H9 (cell line): ENCODE measurements around the gene AFF4. TPM values are rescaled to one million over a fixed set of nuclear protein-coding genes. Genes with fewer than 3 reads are reported as not detected.

ENCODE experiments used
- DNase-seq: peaks from one replicate; pipeline ENCODE4 v3.0.0-alpha.2; 2017
- H2AFZ ChIP-seq: one replicate; pipeline ENCODE4 v1.6.1; 2013; ENCODE audit warnings: mild to moderate bottlenecking, low read length, control low read depth, moderate library complexity
- H2AK5ac ChIP-seq: 2 replicates; pipeline ENCODE4 v1.6.1; 2013; ENCODE audit warnings: low read length, control low read depth, mixed read lengths; ENCODE audit not compliant: insufficient read length
- H2BK120ac ChIP-seq: one replicate; pipeline ENCODE4 v1.6.1; 2013; ENCODE audit warnings: low read depth, mild to moderate bottlenecking, low read length, control low read depth, inconsistent platforms; ENCODE audit not compliant: poor library complexity, severe bottlenecking
- H2BK12ac ChIP-seq: 2 replicates; pipeline ENCODE4 v1.6.1; 2013; ENCODE audit warnings: low read length, control low read depth, mixed read lengths, low read depth; ENCODE audit not compliant: insufficient read length
- H2BK15ac ChIP-seq: 2 replicates; pipeline ENCODE4 v1.6.1; 2013; ENCODE audit warnings: low read depth, low read length, control low read depth
- H2BK20ac ChIP-seq: one replicate; pipeline ENCODE4 v1.6.1; 2013; ENCODE audit warnings: low read depth, mild to moderate bottlenecking, low read length, control low read depth, inconsistent platforms; ENCODE audit not compliant: poor library complexity, severe bottlenecking
- H2BK5ac ChIP-seq: 2 replicates; pipeline ENCODE4 v1.6.1; 2013; ENCODE audit warnings: low read length, control low read depth, mixed read lengths; ENCODE audit not compliant: insufficient read length
- H3K14ac ChIP-seq: 2 replicates; pipeline ENCODE4 v1.6.1; 2013; ENCODE audit warnings: low read length, control low read depth; ENCODE audit not compliant: insufficient read depth
- H3K18ac ChIP-seq: 2 replicates; pipeline ENCODE4 v1.6.1; 2013; ENCODE audit warnings: low read depth, mild to moderate bottlenecking, mixed read lengths, low read length, control low read depth; ENCODE audit not compliant: insufficient read length
- H3K23ac ChIP-seq: 2 replicates; pipeline ENCODE4 v1.6.1; 2013; ENCODE audit warnings: low read length, control low read depth, mixed read lengths, low read depth; ENCODE audit not compliant: insufficient read length
- H3K23me2 ChIP-seq: 2 replicates; pipeline ENCODE4 v1.6.1; 2013; ENCODE audit warnings: low read depth, mild to moderate bottlenecking, mixed read lengths, low read length, control low read depth; ENCODE audit not compliant: insufficient read length, poor library complexity, severe bottlenecking
- H3K27ac ChIP-seq: 2 replicates; pipeline ENCODE4 v1.5.1; 2013; ENCODE audit warnings: low read length, control low read depth, mixed read lengths, low read depth; ENCODE audit not compliant: insufficient read length
- H3K27me3 ChIP-seq: 2 replicates; pipeline ENCODE4 v1.6.1; 2013; ENCODE audit warnings: low read length, control low read depth, inconsistent platforms; ENCODE audit not compliant: insufficient read depth
- H3K4ac ChIP-seq: 2 replicates; pipeline ENCODE4 v1.6.1; 2013; ENCODE audit warnings: low read depth, mild to moderate bottlenecking, control low read depth, inconsistent platforms, low read length, moderate library complexity
- H3K4me1 ChIP-seq: 2 replicates; pipeline ENCODE4 v1.6.1; 2013; ENCODE audit warnings: low read length, control low read depth, inconsistent platforms; ENCODE audit not compliant: insufficient read depth
- H3K4me2 ChIP-seq: 2 replicates; pipeline ENCODE4 v1.6.1; 2013; ENCODE audit warnings: low read length, control low read depth, mixed read lengths; ENCODE audit not compliant: insufficient read length, insufficient read depth
- H3K56ac ChIP-seq: 2 replicates; pipeline ENCODE4 v1.6.1; 2013; ENCODE audit warnings: low read depth, mild to moderate bottlenecking, mixed read lengths, low read length, control low read depth; ENCODE audit not compliant: insufficient read length
- H3K79me1 ChIP-seq: 2 replicates; pipeline ENCODE4 v1.6.1; 2013; ENCODE audit warnings: low read depth, mild to moderate bottlenecking, moderate library complexity, low read length, control low read depth, inconsistent platforms; ENCODE audit not compliant: insufficient read depth, poor library complexity, severe bottlenecking
- H3K79me2 ChIP-seq: 2 replicates; pipeline ENCODE4 v1.6.1; 2013; ENCODE audit warnings: low read length, control low read depth, inconsistent platforms; ENCODE audit not compliant: insufficient read depth
- H3K9ac ChIP-seq: 2 replicates; pipeline ENCODE4 v1.6.1; 2013; ENCODE audit warnings: low read length, control low read depth, mixed read lengths; ENCODE audit not compliant: insufficient read length; ENCODE audit errors: extremely low read depth
- H3K9me3 ChIP-seq: one replicate; pipeline ENCODE4 v1.6.1; 2013; ENCODE audit warnings: low read depth, low read length, inconsistent platforms; ENCODE audit not compliant: control insufficient read depth
- H3T11ph ChIP-seq: one replicate; pipeline ENCODE4 v1.6.1; 2013; ENCODE audit warnings: mild to moderate bottlenecking, low read length, control low read depth, inconsistent platforms
- H4K20me1 ChIP-seq: one replicate; pipeline ENCODE4 v1.6.1; 2013; ENCODE audit not compliant: control insufficient read depth, insufficient read length, insufficient read depth
- H4K5ac ChIP-seq: 2 replicates; pipeline ENCODE4 v1.6.1; 2013; ENCODE audit warnings: low read depth, mild to moderate bottlenecking, mixed read lengths, low read length, control low read depth; ENCODE audit not compliant: insufficient read length
- H4K8ac ChIP-seq: replicated peaks from 2 replicates; pipeline ENCODE4 v1.6.1; 2013; ENCODE audit warnings: low read length, control low read depth, mixed read lengths, low read depth; ENCODE audit not compliant: insufficient read length
- H4K91ac ChIP-seq: 2 replicates; pipeline ENCODE4 v1.6.1; 2013; ENCODE audit warnings: low read depth, mild to moderate bottlenecking, moderate library complexity, mixed read lengths, low read length, control low read depth; ENCODE audit not compliant: insufficient read length
- H3K27ac Mint-ChIP-seq, 3 experiments: 2 replicates in 2 of 3; 3 replicates in 1 of 3; pipeline ENCODE4 v1.8.0; 2020 to 2021; ENCODE audit warnings: mixed read lengths in 3 of 3, mild to moderate bottlenecking in 1 of 3, moderate library complexity in 1 of 3
- H3K27me3 Mint-ChIP-seq: 2 replicates; pipeline ENCODE4 v1.8.0; 2021; ENCODE audit warnings: low read depth, mild to moderate bottlenecking, moderate library complexity, mixed read lengths
- H3K36me3 Mint-ChIP-seq, 3 experiments: 2 replicates in 2 of 3; 3 replicates in 1 of 3; pipeline ENCODE4 v1.8.0; 2020 to 2021; ENCODE audit warnings: low read depth in 3 of 3, mixed read lengths in 3 of 3; ENCODE audit not compliant: insufficient read depth in 1 of 3
- H3K4me1 Mint-ChIP-seq, 2 experiments: 2 replicates each; pipeline ENCODE4 v1.8.0; 2020; ENCODE audit warnings: mixed read lengths in 2 of 2
- H3K4me3 Mint-ChIP-seq, 2 experiments: 2 replicates in 1 of 2; 3 replicates in 1 of 2; pipeline ENCODE4 v1.8.0; 2020 to 2021; ENCODE audit warnings: mild to moderate bottlenecking in 2 of 2, mixed read lengths in 2 of 2, moderate library complexity in 1 of 2
- H3K9me3 Mint-ChIP-seq, 2 experiments: 2 replicates in 1 of 2; 3 replicates in 1 of 2; pipeline ENCODE4 v1.8.0; 2020; ENCODE audit warnings: mild to moderate bottlenecking in 2 of 2, mixed read lengths in 2 of 2, moderate library complexity in 1 of 2
- WGBS: extraction: QIAGEN DNeasy Blood & Tissue Kit; methylation state at CpG from one replicate; pipeline ENCODE4 v1.1.7; 2013; ENCODE audit warnings: missing lambda C conversion rate, low lambda C conversion rate, mixed read lengths; ENCODE audit not compliant: insufficient read length; ENCODE audit errors: extremely low coverage; 5-methylcytosine and 5-hydroxymethylcytosine counted together
- total RNA-seq: library from RNA; stranded (reverse); gene quantifications from 2 replicates; pipeline ENCODE4 v1.2.1, GENCODE V29; 2021
- TF ChIP-seq, protein P1 (sequence below): fragments of 200-600 bp; sonication (generic); conservative IDR thresholded peaks from 3 replicates; pipeline ENCODE4 v1.8.0; 2021; ENCODE audit warnings: antibody characterized with exemption, mild to moderate bottlenecking

Gene AFF4
- total RNA-seq, 1 experiment from 2014 or later: 73.2 TPM

DNA sequence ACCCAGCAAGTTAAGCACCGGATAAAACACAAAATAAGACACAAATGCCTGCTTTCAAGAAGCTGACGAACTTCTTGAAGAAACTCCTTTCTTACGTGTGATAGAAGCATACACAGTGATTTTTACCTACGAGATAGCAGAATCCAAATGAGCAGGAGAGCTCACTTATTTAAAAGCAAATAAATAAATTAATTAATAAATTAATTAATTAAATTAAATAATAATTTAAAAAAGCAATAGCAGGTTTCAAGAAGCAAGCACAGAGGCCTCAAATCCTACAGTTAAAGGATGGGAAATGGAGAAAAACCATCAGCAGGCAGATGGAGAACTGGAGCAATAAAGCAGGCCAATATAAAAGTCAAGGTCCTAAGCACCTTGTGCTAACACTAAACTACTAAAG, 72.6 kb downstream of the AFF4 start:
- H3K27ac ChIP-seq: no peak overlapping the region
- no peak overlapping the region for H3K23ac ChIP-seq
- no peak overlapping the region for H2BK12ac ChIP-seq
- H3K9ac ChIP-seq: no peak overlapping the region
- Mint-ChIP-seq H3K4me3 (no peak overlapping the region), H3K9me3 (no peaks in the 10 kb centered on the region), H3K36me3 (peaks cover 35 to 77% (median 75%) of the 10 kb centered on the region in 3 experiments; a peak in 6 of 7 replicates), H3K27ac (no peak overlapping the region), H3K4me1 (no peaks in the 10 kb centered on the region), H3K27me3 (no peaks in the 10 kb centered on the region)
- H3K14ac ChIP-seq: no peak overlapping the region
- no peak for DNase-seq
- no peak overlapping the region for H3T11ph ChIP-seq
- H3K4me1 ChIP-seq: no peaks in the 10 kb centered on the region
- no peak overlapping the region for H3K18ac ChIP-seq
- TF ChIP-seq, protein P1, sequence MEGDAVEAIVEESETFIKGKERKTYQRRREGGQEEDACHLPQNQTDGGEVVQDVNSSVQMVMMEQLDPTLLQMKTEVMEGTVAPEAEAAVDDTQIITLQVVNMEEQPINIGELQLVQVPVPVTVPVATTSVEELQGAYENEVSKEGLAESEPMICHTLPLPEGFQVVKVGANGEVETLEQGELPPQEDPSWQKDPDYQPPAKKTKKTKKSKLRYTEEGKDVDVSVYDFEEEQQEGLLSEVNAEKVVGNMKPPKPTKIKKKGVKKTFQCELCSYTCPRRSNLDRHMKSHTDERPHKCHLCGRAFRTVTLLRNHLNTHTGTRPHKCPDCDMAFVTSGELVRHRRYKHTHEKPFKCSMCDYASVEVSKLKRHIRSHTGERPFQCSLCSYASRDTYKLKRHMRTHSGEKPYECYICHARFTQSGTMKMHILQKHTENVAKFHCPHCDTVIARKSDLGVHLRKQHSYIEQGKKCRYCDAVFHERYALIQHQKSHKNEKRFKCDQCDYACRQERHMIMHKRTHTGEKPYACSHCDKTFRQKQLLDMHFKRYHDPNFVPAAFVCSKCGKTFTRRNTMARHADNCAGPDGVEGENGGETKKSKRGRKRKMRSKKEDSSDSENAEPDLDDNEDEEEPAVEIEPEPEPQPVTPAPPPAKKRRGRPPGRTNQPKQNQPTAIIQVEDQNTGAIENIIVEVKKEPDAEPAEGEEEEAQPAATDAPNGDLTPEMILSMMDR: no peak
- no peak overlapping the region for H4K5ac ChIP-seq
- no peak overlapping the region for H4K8ac ChIP-seq
- no peak overlapping the region for H3K4ac ChIP-seq
- no CpG with 5 or more reads among the region's 4 CpGs for WGBS
- H3K79me2 ChIP-seq: no peaks in the 10 kb centered on the region
- no peak overlapping the region for H4K91ac ChIP-seq
- H3K9me3 ChIP-seq: no peaks in the 10 kb centered on the region
- no peak overlapping the region for H2BK5ac ChIP-seq
- no peak overlapping the region for H2AK5ac ChIP-seq
- no peaks in the 10 kb centered on the region for H3K79me1 ChIP-seq
- no peak overlapping the region for H2BK20ac ChIP-seq
- H2AFZ ChIP-seq: no peak overlapping the region
- H3K56ac ChIP-seq: no peak overlapping the region
- H2BK15ac ChIP-seq: no peak overlapping the region
- H4K20me1 ChIP-seq: no peaks in the 10 kb centered on the region
- H3K27me3 ChIP-seq: no peaks in the 10 kb centered on the region
- H3K4me2 ChIP-seq: no peak overlapping the region
- no peak overlapping the region for H2BK120ac ChIP-seq
- no peaks in the 10 kb centered on the region for H3K23me2 ChIP-seq
